ES-I3 (cell line): ENCODE data around the gene PTTG1.

Experiments
- H3K36me3 ChIP-seq: 2 replicates; pipeline ENCODE4 v1.6.1; 2013; ENCODE audit warnings: mild to moderate bottlenecking, low read length, control low read depth, moderate library complexity; ENCODE audit not compliant: insufficient read depth
- H3K4me1 ChIP-seq: 2 replicates; pipeline ENCODE4 v1.6.1; 2013; ENCODE audit warnings: mild to moderate bottlenecking, control low read depth, low read length; ENCODE audit not compliant: insufficient read depth
- H3K9ac ChIP-seq: 2 replicates; pipeline ENCODE4 v1.6.1; 2013; ENCODE audit warnings: low read depth, mild to moderate bottlenecking, low read length, moderate library complexity
- H3K9me3 ChIP-seq: 2 replicates; pipeline ENCODE4 v1.6.1; 2013; ENCODE audit warnings: mild to moderate bottlenecking, low read length, moderate library complexity; ENCODE audit not compliant: control insufficient read depth, insufficient read depth

The PTTG1 gene

DNA sequence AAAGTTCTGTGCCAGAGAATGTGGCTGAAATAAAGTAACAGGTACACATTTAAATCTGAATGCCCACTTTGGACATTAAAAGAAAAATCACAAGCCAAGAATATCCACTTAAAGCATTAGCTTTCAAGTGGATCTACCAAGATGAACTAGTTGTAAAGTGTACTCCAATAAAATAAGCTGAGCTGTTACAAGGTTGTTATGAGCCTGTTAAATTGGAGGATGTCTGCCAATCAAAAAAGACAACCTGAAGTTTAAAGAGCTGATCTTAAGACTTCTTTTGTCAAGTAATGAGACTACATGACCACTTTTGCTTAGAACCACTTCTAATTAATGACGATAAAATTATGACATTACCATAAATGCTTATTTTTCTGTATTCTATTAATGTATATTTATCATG lies 24.2 kb upstream of the PTTG1 start:
- H3K9ac ChIP-seq = no peak overlapping the region
- no peaks in the 10 kb centered on the region for H3K9me3 ChIP-seq
- H3K4me1 ChIP-seq = peaks cover 12% of the 10 kb centered on the region; the same call in 1 of the 2 replicates
- no peaks in the 10 kb centered on the region for H3K36me3 ChIP-seq

DNA sequence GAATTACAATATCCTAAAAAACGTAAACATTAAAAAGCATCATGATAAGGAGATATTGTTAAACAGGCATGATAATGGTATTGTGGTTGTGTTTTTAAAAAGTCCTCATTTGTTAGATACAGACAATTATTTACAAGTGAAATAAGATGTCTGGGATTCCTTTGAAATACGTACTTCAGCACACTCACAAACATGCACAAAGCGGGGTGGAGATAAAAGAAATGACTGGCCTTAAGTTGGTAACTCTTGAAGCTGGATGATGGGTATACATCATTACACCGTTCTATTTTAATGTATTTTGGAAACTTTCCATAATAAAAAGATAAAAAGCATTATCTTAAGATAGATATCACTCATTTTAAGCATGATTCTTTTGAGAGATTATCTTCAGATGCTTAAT lies 22.8 kb upstream of the PTTG1 start:
- peak overlapping the region; percentile 92; the same call in 1 of the 2 replicates for H3K9ac ChIP-seq
- H3K4me1 ChIP-seq = peaks cover 12% of the 10 kb centered on the region; the same call in 1 of the 2 replicates
- H3K9me3 ChIP-seq = no peaks in the 10 kb centered on the region
- no peaks in the 10 kb centered on the region for H3K36me3 ChIP-seq

DNA sequence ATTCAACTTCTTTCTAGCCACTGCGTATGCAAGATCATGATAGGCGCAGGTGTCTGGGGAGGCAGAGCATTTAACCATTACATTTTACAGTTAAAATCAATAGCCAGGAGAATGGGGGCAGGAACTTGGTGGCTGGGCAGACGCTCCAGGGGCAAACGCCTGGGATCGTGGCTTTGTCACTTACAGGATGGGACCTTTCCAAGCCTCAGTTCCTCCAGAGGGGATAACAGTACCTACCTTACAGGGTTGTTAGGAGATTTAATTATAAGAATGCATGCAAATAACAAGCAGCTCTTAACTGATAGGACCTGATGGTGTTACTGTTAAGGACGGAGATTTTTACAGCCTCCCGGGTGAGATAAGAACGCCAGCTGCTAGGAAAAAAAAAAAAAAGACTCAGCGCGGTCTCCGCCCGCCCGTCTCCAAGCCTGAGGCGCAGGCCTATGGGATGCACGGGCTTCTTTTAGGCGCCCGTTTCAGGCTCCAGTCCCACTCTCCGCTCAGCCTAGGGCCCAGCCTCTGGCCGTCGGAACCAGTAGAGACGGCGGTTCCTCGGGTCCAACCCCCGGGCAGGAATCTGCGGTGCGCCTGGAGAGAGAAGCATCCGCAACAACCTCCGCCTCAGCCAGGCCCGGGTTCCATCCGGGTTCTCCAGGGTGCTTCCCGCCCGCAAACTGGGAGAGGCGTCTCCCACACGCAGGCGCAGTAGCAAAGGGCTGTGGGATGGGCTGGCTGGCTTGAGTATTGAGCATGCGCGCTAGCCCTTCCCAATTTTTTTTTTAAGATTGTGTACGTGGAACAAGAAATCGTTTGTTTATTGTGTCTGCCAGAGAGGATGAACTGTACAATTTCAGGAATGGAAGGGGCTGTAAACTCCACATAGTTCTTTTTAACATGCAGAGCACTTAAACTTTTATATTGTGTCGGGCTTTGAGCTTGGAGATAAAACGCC lies 22.0 kb upstream of the PTTG1 start, which contains the start of gene FAM200C:
TSS of gene FAM200C (minus strand) at position 653 of the 952 bp plus-strand sequence. CDS start 4,564 bp downstream, outside the sequence.
- peaks cover 12% of the 10 kb centered on the region; the same call in 1 of the 2 replicates for H3K4me1 ChIP-seq
- H3K9ac ChIP-seq = peak within 1 kb of the TSS; percentile 92
- H3K9me3 ChIP-seq = no peaks in the 10 kb centered on the region
- no peaks in the 10 kb centered on the region for H3K36me3 ChIP-seq

DNA sequence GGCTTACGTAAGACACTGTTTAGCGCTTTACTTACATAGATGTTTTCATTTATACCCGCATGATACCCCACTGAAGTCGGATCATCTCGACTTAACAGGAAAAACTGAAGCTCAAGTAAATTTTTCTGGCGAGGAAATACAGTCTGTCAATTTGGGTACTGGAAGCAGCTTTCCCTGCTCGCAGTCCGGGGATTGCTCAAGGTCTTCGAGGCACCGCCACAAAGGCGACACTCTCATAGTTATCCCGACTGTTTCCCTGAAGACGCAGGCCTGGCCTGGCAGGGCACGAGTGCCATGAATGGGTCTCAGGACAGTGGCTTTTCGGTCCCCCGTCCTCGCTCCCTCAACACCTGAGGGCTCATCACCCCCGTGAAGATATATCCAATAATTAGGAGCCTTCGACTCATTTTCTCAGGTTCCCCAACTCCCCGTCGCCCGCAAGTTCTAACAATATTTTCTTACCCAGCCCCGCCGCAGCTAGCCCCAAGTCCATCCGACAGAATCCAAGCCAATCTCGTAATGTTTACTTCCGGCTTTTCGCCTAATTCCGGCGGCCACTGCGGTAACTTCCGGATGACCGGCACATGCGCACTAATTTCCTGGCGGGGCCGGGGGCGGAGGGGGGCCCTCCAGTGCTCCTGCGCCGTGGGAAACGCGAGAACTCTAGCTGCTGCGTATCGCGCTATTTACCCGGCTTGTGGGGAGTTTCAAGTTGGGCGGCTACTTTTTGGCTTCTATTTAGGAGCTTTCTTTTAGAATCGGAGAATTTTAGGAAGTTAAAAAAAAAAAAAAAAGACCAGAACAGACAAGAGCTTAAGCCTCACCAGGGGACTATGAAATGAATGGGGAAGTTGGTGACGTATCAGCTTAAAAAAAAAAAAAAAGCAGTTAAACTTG lies 2.8 kb upstream of the PTTG1 start, which contains the start of gene SLU7:
TSS of gene SLU7 (minus strand) at position 521 of the 897 bp plus-strand sequence. CDS start 3,787 bp downstream, outside the sequence.
- Histone ChIP-seq H3K4me1 (peaks cover 10% of the 10 kb centered on the region), H3K9ac (peak within 1 kb of the TSS; percentile 86), H3K36me3 (no peaks in the 10 kb centered on the region), H3K9me3 (no peaks in the 10 kb centered on the region)

DNA sequence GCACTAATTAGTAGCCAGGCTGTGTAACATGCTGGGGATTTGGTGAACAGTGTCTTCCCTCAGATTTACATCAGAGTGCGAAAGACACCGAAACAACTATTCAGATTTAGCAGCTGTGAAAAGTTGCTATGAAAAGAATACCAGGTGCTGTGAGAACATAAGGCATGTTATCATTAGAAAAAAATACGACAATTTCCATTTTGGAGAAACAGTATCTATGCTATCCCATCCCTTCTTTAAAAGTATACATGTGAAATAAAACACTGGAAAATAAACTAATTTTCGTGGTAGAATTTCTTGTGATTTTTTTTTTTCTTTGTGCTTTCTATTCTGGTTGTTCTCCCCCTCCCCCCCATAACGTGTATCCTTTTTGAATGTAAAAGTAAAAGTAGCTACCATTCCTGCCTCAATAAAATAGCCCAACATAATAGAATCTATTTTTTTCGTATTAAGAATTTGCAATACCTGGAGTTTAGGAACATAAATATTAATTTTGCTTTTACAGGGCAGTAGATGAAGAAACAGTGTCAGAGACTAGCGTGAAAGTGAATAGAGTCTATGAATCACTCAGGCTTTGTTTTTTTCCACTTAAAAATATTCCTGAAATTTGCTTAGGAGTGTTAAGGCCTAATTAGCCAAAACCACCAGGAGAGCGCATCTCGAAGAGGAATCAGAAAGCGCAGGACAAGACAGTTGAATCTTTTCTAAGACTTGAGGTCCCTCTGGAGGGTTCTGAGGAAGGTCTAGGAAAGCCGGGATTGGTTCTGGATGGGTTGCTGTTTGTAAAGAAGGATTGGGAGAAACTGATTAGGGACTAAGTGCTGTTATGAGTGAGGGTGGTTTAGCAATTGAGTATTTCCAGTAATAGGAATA lies 2.0 kb upstream of the PTTG1 start:
- H3K9ac ChIP-seq = peak overlapping the region; percentile 86
- peaks cover 10% of the 10 kb centered on the region for H3K4me1 ChIP-seq
- H3K9me3 ChIP-seq = no peaks in the 10 kb centered on the region
- H3K36me3 ChIP-seq = peaks cover 5% of the 10 kb centered on the region; the same call in 1 of the 2 replicates

DNA sequence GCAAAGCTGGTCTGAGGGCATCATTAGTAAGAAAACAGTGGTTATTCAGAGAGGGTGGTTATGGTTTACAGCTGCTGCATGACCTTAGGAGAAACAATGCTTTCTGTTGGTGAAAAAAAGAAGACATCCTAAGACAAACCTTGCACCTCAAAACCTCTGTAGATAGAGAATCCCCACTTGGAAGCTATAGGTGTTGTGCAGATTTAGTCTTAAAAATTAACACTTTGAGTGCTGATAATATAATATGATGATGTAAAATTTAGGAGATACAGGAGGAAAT lies 1.4 kb upstream of the PTTG1 start:
- no peaks in the 10 kb centered on the region for H3K9me3 ChIP-seq
- peaks cover 10% of the 10 kb centered on the region; the same call in 1 of the 2 replicates for H3K36me3 ChIP-seq
- H3K9ac ChIP-seq = no peak overlapping the region
- H3K4me1 ChIP-seq = peaks cover 10% of the 10 kb centered on the region

DNA sequence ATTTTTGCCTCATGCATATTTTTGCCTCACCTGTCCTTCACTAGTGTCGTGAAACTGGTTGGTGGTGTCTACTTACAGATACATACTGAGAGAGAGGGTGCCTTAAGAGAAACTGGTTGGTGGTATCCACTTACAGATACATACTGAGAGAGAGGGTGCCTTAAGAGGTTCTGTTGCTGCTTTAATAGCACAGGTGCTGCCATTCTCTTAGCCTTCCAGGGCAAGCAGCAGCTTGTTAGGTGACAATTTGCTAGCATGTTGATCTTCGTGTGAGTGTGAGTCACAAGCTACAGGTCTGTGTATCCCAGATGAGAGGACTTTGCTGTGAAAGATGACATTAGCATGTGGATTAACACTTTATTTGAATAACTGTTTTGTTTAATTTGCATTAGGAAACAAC lies 1.4 kb downstream of the PTTG1 start:
- H3K9me3 ChIP-seq = no peaks in the 10 kb centered on the region
- H3K36me3 ChIP-seq = peaks cover 15% of the 10 kb centered on the region
- H3K4me1 ChIP-seq = peaks cover 10% of the 10 kb centered on the region; the same call in 1 of the 2 replicates
- H3K9ac ChIP-seq = peak overlapping the region; percentile 71; the same call in 1 of the 2 replicates

DNA sequence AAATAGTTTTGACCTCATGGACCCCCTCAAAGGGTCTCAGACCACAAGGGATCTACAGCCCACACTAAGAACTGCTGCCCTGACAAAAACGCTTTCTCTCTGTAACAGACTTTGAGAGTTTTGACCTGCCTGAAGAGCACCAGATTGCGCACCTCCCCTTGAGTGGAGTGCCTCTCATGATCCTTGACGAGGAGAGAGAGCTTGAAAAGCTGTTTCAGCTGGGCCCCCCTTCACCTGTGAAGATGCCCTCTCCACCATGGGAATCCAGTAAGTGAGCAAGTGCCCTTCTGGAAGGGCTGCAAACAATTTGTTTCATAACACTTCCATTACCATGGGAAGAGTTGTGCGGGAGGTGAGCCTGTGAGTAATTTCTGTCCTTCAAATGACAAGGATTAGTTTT lies 6.0 kb downstream of the PTTG1 start:
- Histone ChIP-seq H3K4me1 (peaks cover 10% of the 10 kb centered on the region; the same call in 1 of the 2 replicates), H3K9me3 (no peaks in the 10 kb centered on the region), H3K36me3 (peaks cover 15% of the 10 kb centered on the region), H3K9ac (no peak overlapping the region)

DNA sequence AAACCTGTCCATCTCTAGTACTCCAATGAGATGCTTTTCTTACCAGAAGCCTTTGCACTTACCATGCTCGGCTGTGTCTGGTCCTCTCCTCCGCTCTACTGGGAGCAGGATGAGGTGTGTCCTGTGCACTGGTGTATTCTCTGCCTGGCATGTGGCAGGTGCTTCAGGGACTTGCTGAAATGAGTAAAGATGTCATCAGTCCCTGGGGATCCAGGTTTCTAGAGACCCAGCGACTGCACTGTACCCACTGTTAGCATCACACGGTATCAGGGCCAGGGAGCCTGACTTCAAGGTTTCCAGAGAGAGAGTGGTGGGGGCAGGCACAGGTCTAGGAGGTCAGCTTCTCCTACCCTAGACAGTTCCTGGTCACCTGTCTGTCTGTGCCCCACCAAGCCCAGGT lies 10.5 kb downstream of the PTTG1 start:
- H3K36me3 ChIP-seq = peaks cover 5% of the 10 kb centered on the region; the same call in 1 of the 2 replicates
- H3K9ac ChIP-seq = no peak overlapping the region
- H3K4me1 ChIP-seq = no peaks in the 10 kb centered on the region
- H3K9me3 ChIP-seq = no peaks in the 10 kb centered on the region

DNA sequence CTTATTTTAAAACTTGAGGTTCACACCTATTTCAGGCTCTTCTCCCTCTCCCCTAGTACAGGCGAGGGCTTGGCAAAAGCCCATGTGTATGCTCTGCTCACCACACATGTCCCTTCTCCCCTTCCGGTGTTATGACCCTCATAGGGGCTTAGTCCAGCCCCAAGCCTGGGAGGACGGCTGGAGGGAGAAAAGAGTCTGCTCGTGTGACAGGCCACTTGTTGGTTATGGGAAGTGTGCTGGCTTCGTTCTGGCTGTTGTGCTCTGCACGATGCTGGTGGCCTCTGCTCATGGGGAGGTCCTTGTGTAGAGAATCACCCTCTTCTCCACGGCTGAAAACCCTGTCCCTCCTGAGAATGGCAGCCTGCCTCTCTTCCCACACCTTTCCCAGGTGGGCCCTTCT lies 11.1 kb downstream of the PTTG1 start:
- H3K4me1 ChIP-seq = no peaks in the 10 kb centered on the region
- no peaks in the 10 kb centered on the region for H3K9me3 ChIP-seq
- no peaks in the 10 kb centered on the region for H3K36me3 ChIP-seq
- no peak overlapping the region for H3K9ac ChIP-seq

DNA sequence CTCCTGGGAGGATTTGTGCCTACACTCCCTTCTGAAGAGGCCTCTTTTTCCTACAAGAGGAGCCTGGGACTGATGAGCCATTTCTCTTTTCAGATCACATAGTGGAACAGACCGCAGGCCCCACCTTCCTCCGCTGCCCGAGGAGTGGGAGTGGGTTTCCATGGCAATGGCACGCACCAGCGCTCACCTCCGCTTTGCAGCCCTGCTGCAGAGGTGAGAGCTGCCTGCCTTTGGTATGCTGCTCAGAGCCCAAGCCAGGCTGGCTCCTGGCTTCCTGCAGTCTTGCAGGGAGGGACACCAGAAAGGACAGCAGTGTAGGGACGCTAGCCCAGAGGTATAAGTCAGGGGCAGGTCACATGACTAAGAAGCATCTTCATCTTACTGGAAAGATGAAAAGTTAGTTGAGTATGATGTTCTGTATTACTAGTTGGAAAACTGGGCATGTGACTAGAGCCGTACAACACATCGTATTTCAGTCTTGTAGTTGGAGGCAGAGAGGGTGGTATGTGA lies 12.4 kb downstream of the PTTG1 start:
- Histone ChIP-seq H3K9ac (no peak overlapping the region), H3K9me3 (no peaks in the 10 kb centered on the region), H3K4me1 (no peaks in the 10 kb centered on the region), H3K36me3 (no peaks in the 10 kb centered on the region)

DNA sequence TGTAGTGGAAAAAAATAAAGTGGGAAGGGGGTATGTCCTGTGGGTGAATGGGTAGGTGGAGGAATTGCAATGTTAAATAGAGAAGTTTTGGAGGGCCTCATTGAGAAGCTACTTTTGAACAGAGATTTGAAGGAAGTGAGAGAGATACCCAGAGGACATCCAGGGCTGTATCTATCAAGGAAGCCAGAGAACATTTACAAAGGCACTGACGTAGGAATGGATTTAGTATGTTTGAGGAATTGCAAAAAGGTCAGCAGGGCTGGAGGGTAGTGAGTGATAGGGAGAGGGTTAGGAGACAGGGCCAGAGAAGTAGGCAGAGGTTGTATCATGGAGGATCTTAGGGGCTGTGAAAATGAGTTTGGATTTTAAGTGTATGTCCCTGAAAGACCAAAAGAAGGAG lies 13.9 kb downstream of the PTTG1 start:
- H3K9me3 ChIP-seq = no peaks in the 10 kb centered on the region
- no peaks in the 10 kb centered on the region for H3K4me1 ChIP-seq
- H3K36me3 ChIP-seq = no peaks in the 10 kb centered on the region
- no peak overlapping the region for H3K9ac ChIP-seq

DNA sequence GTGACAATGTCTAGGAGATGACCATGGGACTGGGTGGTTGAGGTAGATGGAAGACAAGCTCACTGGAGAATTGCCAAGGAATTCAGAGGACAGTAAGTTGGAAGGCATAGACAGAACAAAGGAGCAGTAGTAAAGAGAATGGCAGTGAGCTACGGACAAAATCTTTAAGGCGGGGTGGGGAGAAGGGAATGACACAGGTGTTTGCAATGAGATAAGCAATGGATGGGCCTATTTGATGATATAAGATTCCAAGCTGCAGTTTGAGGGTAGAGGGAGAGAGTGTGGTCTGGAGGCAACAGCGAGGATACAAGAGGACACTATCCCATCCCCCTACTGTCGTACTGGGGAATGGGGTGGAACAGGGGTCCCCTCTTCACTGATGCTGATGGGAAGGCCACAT lies 14.4 kb downstream of the PTTG1 start:
- Histone ChIP-seq H3K36me3 (no peaks in the 10 kb centered on the region), H3K9ac (no peak overlapping the region), H3K4me1 (no peaks in the 10 kb centered on the region), H3K9me3 (no peaks in the 10 kb centered on the region)
